H1 (cell line): ENCODE data around the gene NAV3. TPM values are rescaled to one million over a fixed set of nuclear protein-coding genes. Genes with fewer than 3 reads are reported as not detected.

ENCODE experiments used
- CTCF ChIA-PET: fragments of 300-600 bp; sonication (Branson Sonifier 250); formaldehyde crosslinking; loops from one replicate; lab custom pipeline; 2021; ENCODE audit not compliant: partially characterized antibody; lab: Charles Lee
- POLR2A ChIA-PET: fragments of 300-600 bp; sonication (Branson Sonifier 250); formaldehyde crosslinking; loops from one replicate; lab custom pipeline; 2021; ENCODE audit warnings: inconsistent platforms; ENCODE audit not compliant: partially characterized antibody; lab: Charles Lee
- DNase-seq, 2 experiments: peaks; one replicate each; pipeline versions ENCODE4 v3.0.0 to v3.0.0-alpha.2; 2010 to 2022; ENCODE audit warnings: low spot score in 2 of 2, low read depth in 1 of 2, mixed read lengths in 1 of 2
- FAIRE-seq: peaks from 2 replicates; lab custom pipeline; 2011; peaks lifted over from hg19 to GRCh38; lab: Jason Lieb, UNC
- H2AFZ ChIP-seq: 2 replicates; pipeline ENCODE4 v1.8.1; 2012; ENCODE audit warnings: low read length, inconsistent platforms
- H2AK5ac ChIP-seq: 2 replicates; pipeline ENCODE4 v1.6.1; 2013; ENCODE audit warnings: low read depth, low read length
- H2BK120ac ChIP-seq: replicated peaks from 2 replicates; pipeline ENCODE3; 2013; ENCODE audit warnings: low read depth, low read length, inconsistent platforms
- H2BK12ac ChIP-seq: 2 replicates; pipeline ENCODE4 v1.6.1; 2013; ENCODE audit warnings: low read depth, low read length
- H2BK15ac ChIP-seq: 2 replicates; pipeline ENCODE4 v1.6.1; 2013; ENCODE audit warnings: low read length
- H2BK20ac ChIP-seq: 2 replicates; pipeline ENCODE4 v1.6.1; 2013; ENCODE audit warnings: low read length
- H2BK5ac ChIP-seq: 2 replicates; pipeline ENCODE4 v1.6.1; 2013; ENCODE audit warnings: low read depth, low read length
- H3K14ac ChIP-seq: 2 replicates; pipeline ENCODE4 v1.6.1; 2013; ENCODE audit warnings: inconsistent platforms; ENCODE audit not compliant: insufficient read length
- H3K18ac ChIP-seq: 2 replicates; pipeline ENCODE4 v1.6.1; 2013; ENCODE audit warnings: low read length; ENCODE audit errors: extremely low read depth
- H3K23ac ChIP-seq: 2 replicates; pipeline ENCODE4 v1.6.1; 2013; ENCODE audit warnings: inconsistent platforms; ENCODE audit not compliant: insufficient read length
- H3K23me2 ChIP-seq: 2 replicates; pipeline ENCODE4 v1.6.1; 2013; ENCODE audit warnings: low read depth, low read length
- H3K27ac ChIP-seq: 2 replicates; pipeline ENCODE4 v1.6.1; 2011; ENCODE audit warnings: low read depth, low read length, inconsistent platforms
- H3K27me3 ChIP-seq, 4 experiments: replicated peaks in 1 of 4; 1 replicate in 1 of 4; 2 replicates in 3 of 4; pipeline versions ENCODE4 v1.6.1 to v1.8.1; 2011 to 2013; ENCODE audit warnings: low read length in 3 of 4, mild to moderate bottlenecking in 3 of 4, inconsistent platforms in 2 of 4, mixed read lengths in 2 of 4, moderate library complexity in 1 of 4; ENCODE audit not compliant: control insufficient read depth in 3 of 4, insufficient read depth in 3 of 4; ENCODE audit errors: extremely low read depth in 1 of 4
- H3K36me3 ChIP-seq, 4 experiments: 2 replicates each; pipeline versions ENCODE4 v1.6.1 to v1.8.1; 2011 to 2013; ENCODE audit warnings: mild to moderate bottlenecking in 4 of 4, low read length in 3 of 4, moderate library complexity in 2 of 4, control low read depth in 1 of 4, inconsistent platforms in 1 of 4; ENCODE audit not compliant: insufficient read depth in 4 of 4, control insufficient read depth in 2 of 4
- H3K4ac ChIP-seq: replicated peaks from 2 replicates; pipeline ENCODE3; 2013; ENCODE audit warnings: low read length, low read depth, mixed read lengths, inconsistent platforms; ENCODE audit not compliant: insufficient read length
- H3K4me1 ChIP-seq, 4 experiments: replicated peaks in 1 of 4; 1 replicate in 1 of 4; 2 replicates in 3 of 4; pipeline versions ENCODE4 v1.6.1 to v1.8.1; 2011 to 2013; ENCODE audit warnings: low read length in 3 of 4, inconsistent platforms in 2 of 4, mixed read lengths in 1 of 4; ENCODE audit not compliant: insufficient read depth in 4 of 4, control insufficient read depth in 3 of 4
- H3K4me2 ChIP-seq, 2 experiments: 2 replicates each; pipeline versions ENCODE4 v1.6.1 to v1.8.1; 2011 to 2013; ENCODE audit warnings: low read depth in 2 of 2, low read length in 2 of 2, control low read depth in 1 of 2, inconsistent platforms in 1 of 2, mild to moderate bottlenecking in 1 of 2; ENCODE audit not compliant: insufficient read depth in 1 of 2
- H3K4me3 ChIP-seq, 4 experiments: fragments of 200-600, 300-600 bp in 1 of 4; sonication (generic), shearing (Covaris generic), sonication (Bioruptor Twin) in 1 of 4; 2 replicates each; pipeline versions ENCODE4 v1.5.1 to v1.8.1; 2011 to 2016; ENCODE audit warnings: low read length in 4 of 4, low read depth in 3 of 4, control low read depth in 2 of 4, inconsistent platforms in 2 of 4, mild to moderate bottlenecking in 2 of 4, mixed read lengths in 1 of 4, moderate library complexity in 1 of 4; ENCODE audit not compliant: insufficient read depth in 2 of 4; ENCODE audit errors: extremely low read depth in 1 of 4
- H3K56ac ChIP-seq: replicated peaks from 2 replicates; pipeline ENCODE3; 2013; ENCODE audit warnings: low read depth, mild to moderate bottlenecking, mixed read lengths, low read length, inconsistent platforms; ENCODE audit not compliant: insufficient read length
- H3K79me1 ChIP-seq: 2 replicates; pipeline ENCODE4 v1.6.1; 2013; ENCODE audit warnings: low read depth, low read length, control low read depth
- H3K79me2 ChIP-seq, 2 experiments: 2 replicates each; pipeline versions ENCODE4 v1.6.1 to v1.8.1; 2012 to 2013; ENCODE audit warnings: low read length in 2 of 2, mild to moderate bottlenecking in 2 of 2, inconsistent platforms in 1 of 2; ENCODE audit not compliant: insufficient read depth in 2 of 2, control insufficient read depth in 1 of 2
- H3K9ac ChIP-seq, 4 experiments: replicated peaks in 1 of 4; 1 replicate in 1 of 4; 2 replicates in 3 of 4; pipeline versions ENCODE4 v1.6.1 to v1.8.1; 2011 to 2013; ENCODE audit warnings: low read depth in 3 of 4, low read length in 3 of 4, control low read depth in 2 of 4, mild to moderate bottlenecking in 2 of 4, moderate library complexity in 2 of 4, inconsistent platforms in 1 of 4; ENCODE audit errors: extremely low read depth in 1 of 4
- H3K9me3 ChIP-seq, 2 experiments: 2 replicates each; pipeline versions ENCODE4 v1.6.1 to v1.8.1; 2012 to 2013; ENCODE audit warnings: mild to moderate bottlenecking in 2 of 2, moderate library complexity in 2 of 2, control low read depth in 1 of 2, inconsistent platforms in 1 of 2, low read depth in 1 of 2, low read length in 1 of 2, mixed read lengths in 1 of 2; ENCODE audit not compliant: insufficient read depth in 2 of 2
- H4K20me1 ChIP-seq, 2 experiments: replicated peaks in 1 of 2; 2 replicates each; pipeline versions ENCODE3 to v1.8.1; 2011 to 2013; ENCODE audit warnings: inconsistent platforms in 2 of 2, low read length in 2 of 2, mild to moderate bottlenecking in 1 of 2; ENCODE audit not compliant: insufficient read depth in 2 of 2, control insufficient read depth in 1 of 2
- H4K5ac ChIP-seq: 2 replicates; pipeline ENCODE4 v1.6.1; 2013; ENCODE audit warnings: low read length, low read depth, mixed read lengths, inconsistent platforms; ENCODE audit not compliant: insufficient read length
- H4K8ac ChIP-seq: 2 replicates; pipeline ENCODE4 v1.8.0; 2013; ENCODE audit warnings: mild to moderate bottlenecking, moderate library complexity, low read length, inconsistent platforms; ENCODE audit not compliant: insufficient read depth; ENCODE audit errors: extremely low read depth
- H4K91ac ChIP-seq: replicated peaks from 2 replicates; pipeline ENCODE3; 2013; ENCODE audit warnings: low read length, mixed read lengths, inconsistent platforms; ENCODE audit not compliant: insufficient read length
- BACH1 ChIP-seq: IDR thresholded peaks from 2 replicates; pipeline ENCODE4 v1.6.1; 2012; ENCODE audit warnings: low read length, improper control_type of control experiment
- CBX8 ChIP-seq: fragments of 300-800, 300-1000 bp; sonication (generic); IDR thresholded peaks from 2 replicates; pipeline ENCODE4 v1.7.1; 2016; ENCODE audit warnings: low read depth, low read length, borderline replicate concordance
- EGR1 ChIP-seq: IDR thresholded peaks from 2 replicates; pipeline ENCODE4 v1.6.1; 2011; ENCODE audit warnings: low read depth, low read length, borderline replicate concordance
- JUN ChIP-seq: IDR thresholded peaks from 2 replicates; pipeline ENCODE4 v1.6.1; 2011; ENCODE audit warnings: low read depth, mild to moderate bottlenecking, improper control_type of control experiment, low read length
- POLR2AphosphoS5 ChIP-seq: IDR thresholded peaks from 2 replicates; pipeline ENCODE4 v1.6.1; 2011; ENCODE audit warnings: low read depth, low read length
- POU5F1 ChIP-seq: IDR thresholded peaks from 2 replicates; pipeline ENCODE4 v1.6.1; 2011; ENCODE audit warnings: low read depth, mild to moderate bottlenecking, low read length, moderate library complexity
- TCF12 ChIP-seq: IDR thresholded peaks from 2 replicates; pipeline ENCODE4 v1.6.1; 2011; ENCODE audit warnings: low read depth, mild to moderate bottlenecking, low read length
- TEAD4 ChIP-seq: IDR thresholded peaks from 2 replicates; pipeline ENCODE4 v1.6.1; 2012; ENCODE audit warnings: low read depth, low read length, inconsistent platforms, mixed read lengths
- WGBS, 2 experiments: shearing (Covaris generic) in 1 of 2; methylation state at CpG; one replicate each; pipeline versions ENCODE4 v1.1.6 to v1.1.7; 2013 to 2015; ENCODE audit warnings: low lambda C conversion rate in 2 of 2, mixed read lengths in 2 of 2, inconsistent platforms in 1 of 2, low coverage in 1 of 2, missing lambda C conversion rate in 1 of 2; ENCODE audit not compliant: insufficient replicate concordance in 2 of 2, insufficient coverage in 1 of 2, insufficient read length in 1 of 2; ENCODE audit errors: extremely low coverage in 1 of 2, missing lambda C conversion rate in 1 of 2; 5-methylcytosine and 5-hydroxymethylcytosine counted together
- polyA plus RNA-seq, 7 experiments: library from polyadenylated mRNA; depleted of rRNA in 3 of 7; stranded (reverse) in 5 of 7; unstranded in 2 of 7; fragments of >200 nt in 5 of 7; fragments of 200-250 nt in 2 of 7; gene quantifications; 1 replicate in 5 of 7; 2 replicates in 1 of 7; 4 replicates in 1 of 7; pipeline versions ENCODE4 v1.2.1 to v1.2.3, GENCODE V29; 2011 to 2013; ENCODE audit warnings: missing spikeins in 2 of 7, mixed read lengths in 2 of 7
- total RNA-seq: library from RNA; stranded (reverse); fragmentation: NEBNext Ultra II Directional; extraction: Animal tissue kit (Norgen Biotek cat#: 25700); gene quantifications from 2 replicates; pipeline ENCODE4 v1.2.1, GENCODE V29; 2021
- TF ChIP-seq, protein P1 (sequence below): IDR thresholded peaks from 2 replicates; pipeline ENCODE4 v1.6.1; 2011; ENCODE audit warnings: low read depth, mild to moderate bottlenecking, low read length; ENCODE audit not compliant: insufficient read depth

NAV3 gene
- total and polyA plus RNA-seq, 2 of the 8 experiments (the other 6 are each of a cell fraction or from before 2014, with no cell fraction given), result 0.47 to 5.0 TPM

DNA sequence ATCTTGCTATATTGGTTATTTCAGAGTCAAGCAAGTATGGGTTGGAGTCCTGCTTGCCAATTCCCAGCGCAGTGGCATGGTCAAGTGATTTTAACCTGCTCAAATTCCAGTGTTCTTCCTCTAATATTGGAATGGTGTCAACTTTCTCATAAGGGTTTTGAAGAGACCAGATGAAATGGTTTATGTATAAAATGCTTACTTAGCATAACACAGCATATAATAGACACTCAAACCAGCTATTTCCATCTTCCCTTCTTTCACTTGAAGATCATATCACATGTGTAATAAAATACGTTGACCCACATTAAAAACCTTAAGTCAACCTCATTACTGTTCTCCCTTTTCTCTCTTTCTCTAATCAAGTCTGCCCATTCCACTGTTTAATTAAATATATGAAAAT, 144.0 kb downstream of the NAV3 start:
- Histone ChIP-seq H2AFZ (no peak overlapping the region), H3K9me3 (no peaks in the 10 kb centered on the region), H3K4ac (no peak overlapping the region), H3K23me2 (no peaks in the 10 kb centered on the region), H2AK5ac (no peak overlapping the region), H3K18ac (no peak overlapping the region), H2BK12ac (no peak overlapping the region), H4K5ac (no peak overlapping the region), H3K27ac (no peak overlapping the region), H3K27me3 (no peaks in the 10 kb centered on the region), H3K4me2 (no peak overlapping the region), H2BK120ac (no peak overlapping the region), H3K79me1 (no peaks in the 10 kb centered on the region), H3K4me3 (no peak overlapping the region), H3K4me1 (no peaks in the 10 kb centered on the region), H4K8ac (no peak overlapping the region), H3K9ac (no peak overlapping the region), H3K23ac (no peak overlapping the region), H3K14ac (no peak overlapping the region), H4K20me1 (no peaks in the 10 kb centered on the region), H2BK15ac (no peak overlapping the region), H3K79me2 (no peaks in the 10 kb centered on the region), H3K36me3 (no peaks in the 10 kb centered on the region), H4K91ac (no peak overlapping the region), H2BK20ac (no peak overlapping the region), H3K56ac (no peak overlapping the region), H2BK5ac (no peak overlapping the region)
- WGBS, 2 experiments, result 98% methylated on average over 2 of the region's 2 CpGs; no CpG with 5 or more reads in 1 of the 2 experiments
- no peak for DNase-seq
- CTCF ChIA-PET, result interaction anchor here (0.9 kb wide), 1 partner anchor 20 kb away, joined by 3 read pairs; no protein-coding TSS in a partner anchor
- POLR2A ChIA-PET, result no interaction called here
- no peak for FAIRE-seq
- TF ChIP-seq TEAD4 (no peak), BACH1 (no peak), JUN (no peak), CBX8 (no peak), EGR1 (no peak), TCF12 (no peak), POU5F1 (no peak), POLR2AphosphoS5 (no peak)
- TF ChIP-seq, protein P1, sequence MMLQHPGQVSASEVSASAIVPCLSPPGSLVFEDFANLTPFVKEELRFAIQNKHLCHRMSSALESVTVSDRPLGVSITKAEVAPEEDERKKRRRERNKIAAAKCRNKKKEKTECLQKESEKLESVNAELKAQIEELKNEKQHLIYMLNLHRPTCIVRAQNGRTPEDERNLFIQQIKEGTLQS, result no peak
